ENCODE data around the gene ACAT1. TPM values are rescaled to one million over a fixed set of nuclear protein-coding genes. Genes with fewer than 3 reads are reported as not detected.

Gene ACAT1
- total and polyA plus RNA-seq, 11 donors = 166 to 1,337 (median 360) TPM

DNA sequence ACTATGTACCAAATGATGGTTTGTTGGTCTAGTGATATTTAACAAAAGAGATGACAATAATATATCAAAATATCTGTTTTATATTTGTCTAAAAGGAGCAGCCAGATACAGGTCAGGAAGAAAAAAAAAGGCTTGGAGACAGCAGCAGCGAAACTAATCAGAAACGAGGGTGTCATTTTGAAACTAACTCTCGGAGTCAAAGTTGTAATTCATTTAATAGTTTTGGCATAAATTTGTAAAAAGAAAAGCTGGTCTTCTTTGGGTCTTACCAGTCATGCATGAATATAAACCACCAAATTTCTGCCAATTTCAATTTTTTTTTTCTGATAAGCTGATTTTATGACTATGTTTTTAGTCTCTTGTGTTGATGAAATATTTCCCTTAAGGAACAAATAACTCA, 75.5 kb downstream of the ACAT1 start:
- H3K36me3 ChIP-seq = peaks cover 0 to 56% (median 51%) of the 10 kb centered on the region in 9 donors
- 90 to 96% (median 95%) methylated on average over 3 of the region's 3 CpGs for WGBS, 4 donors
- no peak for TF ChIP-seq POLR2A (IDR thresholded peaks at IDR 0.05)
- TF ChIP-seq, protein P1, sequence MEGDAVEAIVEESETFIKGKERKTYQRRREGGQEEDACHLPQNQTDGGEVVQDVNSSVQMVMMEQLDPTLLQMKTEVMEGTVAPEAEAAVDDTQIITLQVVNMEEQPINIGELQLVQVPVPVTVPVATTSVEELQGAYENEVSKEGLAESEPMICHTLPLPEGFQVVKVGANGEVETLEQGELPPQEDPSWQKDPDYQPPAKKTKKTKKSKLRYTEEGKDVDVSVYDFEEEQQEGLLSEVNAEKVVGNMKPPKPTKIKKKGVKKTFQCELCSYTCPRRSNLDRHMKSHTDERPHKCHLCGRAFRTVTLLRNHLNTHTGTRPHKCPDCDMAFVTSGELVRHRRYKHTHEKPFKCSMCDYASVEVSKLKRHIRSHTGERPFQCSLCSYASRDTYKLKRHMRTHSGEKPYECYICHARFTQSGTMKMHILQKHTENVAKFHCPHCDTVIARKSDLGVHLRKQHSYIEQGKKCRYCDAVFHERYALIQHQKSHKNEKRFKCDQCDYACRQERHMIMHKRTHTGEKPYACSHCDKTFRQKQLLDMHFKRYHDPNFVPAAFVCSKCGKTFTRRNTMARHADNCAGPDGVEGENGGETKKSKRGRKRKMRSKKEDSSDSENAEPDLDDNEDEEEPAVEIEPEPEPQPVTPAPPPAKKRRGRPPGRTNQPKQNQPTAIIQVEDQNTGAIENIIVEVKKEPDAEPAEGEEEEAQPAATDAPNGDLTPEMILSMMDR (IDR thresholded peaks at IDR 0.05) = no peak

More for the DNA sequence above, 75.5 kb downstream of the ACAT1 start:
- Histone ChIP-seq H3K4me3 (no peak overlapping the region), H3K4me1 (peaks cover 0 to 23% (median 0%) of the 10 kb centered on the region in 12 donors), H3K9me3 (no peaks in the 10 kb centered on the region), H3K27me3 (no peaks in the 10 kb centered on the region), H3K27ac (no peak overlapping the region)
- no peak for DNase-seq
- ATAC-seq = no peak
- intact Hi-C loops (cut with DNase I) = no loop called here

Other genes with a start within 250 kb of the ACAT1 start
- 1 to 10 TPM in 2 of 9 donors, under 1 TPM in 6, not detected in 1; 0.20 to 4.7 (median 0.34) TPM for gene RAB39A, start 193.1 kb upstream of the ACAT1 start, total RNA-seq
- gene RAB39A, start 193.1 kb upstream of the ACAT1 start, polyA plus RNA-seq = under 1 TPM in 1 of 2 donors, not detected in 1; 0.19 TPM
- 10 to 100 TPM; 22.0 to 46.0 (median 36.8) TPM for gene CUL5, start 112.7 kb upstream of the ACAT1 start, total RNA-seq
- gene CUL5, start 112.7 kb upstream of the ACAT1 start, polyA plus RNA-seq = 10 to 100 TPM in 1 of 2 donors, 1 to 10 TPM in 1; 6.0 to 12.1 TPM
- 10 to 100 TPM in 4 of 9 donors, 1 to 10 TPM in 5; 7.0 to 12.3 (median 8.9) TPM for gene NPAT, start 101.1 kb downstream of the ACAT1 start, total RNA-seq
- gene NPAT, start 101.1 kb downstream of the ACAT1 start, polyA plus RNA-seq = 1 to 10 TPM; 1.8 to 3.8 TPM
- gene ATM, start 101.5 kb downstream of the ACAT1 start, total RNA-seq = 10 to 100 TPM; 25.3 to 50.8 (median 32.8) TPM
- gene ATM, start 101.5 kb downstream of the ACAT1 start, polyA plus RNA-seq = 10 to 100 TPM; 14.0 to 15.5 TPM

All from heart left ventricle (tissue), 16 donors.